Heart right ventricle (tissue), 16 donors: ENCODE results near the gene GPS1. TPM values are rescaled to one million over a fixed set of nuclear protein-coding genes. Genes with fewer than 3 reads are reported as not detected.

Source experiments
- ATAC-seq, 8 donors: fragments of 200-7000 bp; cut with Tn5 transposase; one replicate each; pipeline ENCODE4 v1.9.1; 2020; ENCODE audit warnings: mild to moderate bottlenecking in 8 of 8, moderate library complexity in 8 of 8, moderate number of reproducible peaks in 1 of 8
- DNase-seq, 2 donors: peaks; one replicate each; pipeline ENCODE4 v3.0.0-alpha.2; 2020
- H3K27ac ChIP-seq, 10 donors: fragments of 200-600 bp; sonication (generic) in 2 of 10; one replicate each; pipeline versions ENCODE4 v1.5.0 to v1.8.0; 2020 to 2022; ENCODE audit warnings: mild to moderate bottlenecking in 3 of 10
- H3K27me3 ChIP-seq, 7 donors: fragments of 200-600 bp; one replicate each; pipeline ENCODE4 v1.8.0; 2021 to 2022; ENCODE audit warnings: mild to moderate bottlenecking in 2 of 7
- H3K36me3 ChIP-seq, 9 donors: fragments of 200-600 bp; sonication (generic) in 1 of 9; one replicate each; pipeline versions ENCODE4 v1.5.0 to v1.8.0; 2020 to 2022; ENCODE audit warnings: mild to moderate bottlenecking in 2 of 9
- H3K4me1 ChIP-seq, 9 donors: fragments of 200-600 bp; sonication (generic) in 1 of 9; one replicate each; pipeline versions ENCODE4 v1.5.0 to v1.8.0; 2020 to 2022; ENCODE audit warnings: mild to moderate bottlenecking in 4 of 9
- H3K4me3 ChIP-seq, 10 donors: fragments of 200-600 bp; sonication (generic) in 2 of 10; one replicate each; pipeline versions ENCODE4 v1.5.0 to v1.8.0; 2020 to 2022; ENCODE audit warnings: mild to moderate bottlenecking in 7 of 10, moderate library complexity in 2 of 10
- H3K9me3 ChIP-seq, 11 donors: fragments of 200-600 bp in 10 of 11; sonication (generic) in 2 of 11; one replicate each; pipeline versions ENCODE4 v1.5.0 to v1.8.0; 2013 to 2022; ENCODE audit warnings: mild to moderate bottlenecking in 2 of 11, control low read depth in 1 of 11, moderate library complexity in 1 of 11
- CTCF ChIP-seq, 9 donors: fragments of 200-600 bp; sonication (generic) in 2 of 9; IDR thresholded peaks; one replicate each; pipeline versions ENCODE4 v1.5.0 to v1.8.0; 2021 to 2022; ENCODE audit warnings: antibody characterized with exemption in 9 of 9, mild to moderate bottlenecking in 5 of 9, moderate library complexity in 1 of 9
- WGBS, 2 donors: extraction: QIAGEN DNeasy Blood & Tissue Kit; methylation state at CpG; one replicate each; pipeline ENCODE4 v1.1.7; 2013; ENCODE audit warnings: inconsistent platforms in 1 of 2; 5-methylcytosine and 5-hydroxymethylcytosine counted together
- intact Hi-C, 10 donors: fragments of 100-400 bp; cut with DNase I; formaldehyde crosslinking; loops; one replicate each; pipeline versions ENCODE4 v1.11.1 to v1.14.2; 2022
- polyA plus RNA-seq, 2 donors: library from polyadenylated mRNA; stranded (reverse); fragments of 200-250 nt; gene quantifications; one replicate each; pipeline ENCODE4 v1.2.3, GENCODE V29; 2013
- total RNA-seq, 10 donors: library from RNA; stranded (reverse); fragmentation: NEBNext Ultra II Directional in 3 of 10; extraction: Animal tissue kit (Norgen Biotek cat#: 25700) in 3 of 10; gene quantifications; one replicate each; pipeline versions ENCODE4 v1.2.1 to v1.2.4, GENCODE V29; 2021 to 2023
- donor health status: Arrhythmogenic right ventricular cardiomyopathy.
- donor health status: ischemic (EF 13 %, LVEDD 7.1; RV severe dilation, severe dysfunction).
- donor health status: healthy with polysubstance abuse.
- donor health status: DM: no; HTN: yes; CAD: no.
- donor health status: DM: no; HTN: no; CAD: no.
- donor health status: ischemic (EF 25% LVEDD 6.9; RV normal size, moderate dysfunction).
- donor health status: ischemic (EF 25% LVEDD 5.7; RV mildly dilated, moderate dysfunction).
- donor health status: healthy.
- donor health status: DM: yes; HTN: yes; CAD: no.
- donor health status: Ischemic cardiomyopathy.
- donor health status: ischemic (EF 35%, LVEDD 5.7; RV mildly dilated, moderate dysfunction).
- donor health status: nonischemic (EF 11% LVEDD 7.7; RV severe dilation, severe dysfunction).
- donor health status: DM: yes; HTN: yes; CAD: no.
- donor health status: PGD.
- donor health status: ischemic (EF 29% LVEDD 5.4; RV normal size, mild dysfunction).
- donor health status: nonischemic (EF 23%, LVEDD 6.1; RV moderate dilation, normal function).

GPS1 gene
- total and polyA plus RNA-seq, 12 donors: 68.9 to 183 (median 81.9) TPM

GRCh38 chr17:82016061-82016874, 35.4 kb upstream of the GPS1 start:
- H3K9me3 ChIP-seq: no peaks in the 10 kb centered on the region
- no peaks in the 10 kb centered on the region for H3K27me3 ChIP-seq
- H3K4me3 ChIP-seq: no peak overlapping the region
- intact Hi-C loops: loop anchor here in 3 of 10 donors (2.0 to 5.0 kb wide), 3 partner anchors 49 to 59 kb away; partner anchors contain the start of gene NOTUM (in 1 of the 3)
- ATAC-seq (no peak), DNase-seq (no peak)
- no peak overlapping the region for H3K27ac ChIP-seq
- 85 to 91% methylated on average over 28 of the region's 28 CpGs for WGBS, 2 donors
- TF ChIP-seq CTCF (IDR thresholded peaks at IDR 0.05): no peak
- peaks cover 0 to 42% (median 0%) of the 10 kb centered on the region in 9 donors for H3K36me3 ChIP-seq
- H3K4me1 ChIP-seq: peaks cover 5 to 31% (median 13%) of the 10 kb centered on the region in 9 donors

GRCh38 chr17:82016875-82017459, 34.7 kb upstream of the GPS1 start:
- 81 to 89% methylated on average over 22 to 24 of the region's 24 CpGs for WGBS, 2 donors
- H3K4me1 ChIP-seq: peaks cover 12 to 38% (median 20%) of the 10 kb centered on the region in 9 donors
- H3K27ac ChIP-seq: no peak overlapping the region
- no peaks in the 10 kb centered on the region for H3K9me3 ChIP-seq
- no peak for DNase-seq
- no peak for ATAC-seq
- H3K36me3 ChIP-seq: peaks cover 0 to 35% (median 0%) of the 10 kb centered on the region in 9 donors
- TF ChIP-seq CTCF (IDR thresholded peaks at IDR 0.05): no peak
- H3K27me3 ChIP-seq: no peaks in the 10 kb centered on the region
- H3K4me3 ChIP-seq: no peak overlapping the region
- intact Hi-C loops: loop anchor here in 3 of 10 donors (2.0 to 5.0 kb wide), 3 partner anchors 50 to 60 kb away; partner anchors contain the start of gene NOTUM (in 1 of the 3)

GRCh38 chr17:82017612-82018151, 34.0 kb upstream of the GPS1 start:
- ATAC-seq (no peak), DNase-seq (no peak)
- intact Hi-C loops: loop anchor here in 3 of 10 donors (2.0 to 5.0 kb wide), 3 partner anchors 51 to 60 kb away; partner anchors contain the start of gene NOTUM (in 1 of the 3)
- 78 to 88% methylated on average over 13 of the region's 13 CpGs for WGBS, 2 donors
- peaks cover 0 to 29% (median 0%) of the 10 kb centered on the region in 9 donors for H3K36me3 ChIP-seq
- H3K9me3 ChIP-seq: no peaks in the 10 kb centered on the region
- no peaks in the 10 kb centered on the region for H3K27me3 ChIP-seq
- no peak for TF ChIP-seq CTCF (IDR thresholded peaks at IDR 0.05)
- no peak overlapping the region for H3K4me3 ChIP-seq
- no peak overlapping the region for H3K27ac ChIP-seq
- H3K4me1 ChIP-seq: peaks cover 17 to 38% (median 25%) of the 10 kb centered on the region in 9 donors
